OCI-LY7 (cell line): ENCODE data around the gene NRROS. TPM values are rescaled to one million over a fixed set of nuclear protein-coding genes. Genes with fewer than 3 reads are reported as not detected.

Experiments used
- BruUV-seq: library from RNA; stranded (reverse); fragments of 400-500 nt; replicated peaks from 2 replicates; lab custom pipeline; 2021; lab: Mats Ljungman, UMichigan
- CTCF ChIA-PET: fragments of 300-600 bp; sonication (Branson Sonifier 250); formaldehyde crosslinking; loops from one replicate; lab custom pipeline; 2022; ENCODE audit warnings: antibody characterized with exemption; ENCODE audit not compliant: unreplicated experiment; lab: Charles Lee
- POLR2A ChIA-PET: fragments of 300-600 bp; sonication (Branson Sonifier 250); formaldehyde crosslinking; loops from one replicate; lab custom pipeline; 2022; ENCODE audit warnings: antibody characterized with exemption; lab: Charles Lee
- DNase-seq: peaks from one replicate; pipeline ENCODE4 v3.0.0-alpha.2; 2015; ENCODE audit warnings: low spot score
- H2AFZ ChIP-seq: fragments of 200-600 bp; sonication (generic), shearing (Covaris generic); 2 replicates; pipeline ENCODE4 v1.6.1; 2014; ENCODE audit warnings: mild to moderate bottlenecking, antibody characterized with exemption, low read length, moderate library complexity
- H3K27ac ChIP-seq: fragments of 200-600 bp; sonication (generic); 2 replicates; pipeline ENCODE4 v1.5.1; 2014; ENCODE audit warnings: mixed run types, low read depth, mild to moderate bottlenecking, moderate library complexity, low read length, inconsistent platforms; ENCODE audit not compliant: poor library complexity, severe bottlenecking
- H3K36me3 ChIP-seq: fragments of 200-600 bp; sonication (generic); 2 replicates; pipeline ENCODE4 v1.6.1; 2014; ENCODE audit warnings: mild to moderate bottlenecking, antibody characterized with exemption, low read length, moderate library complexity, mixed read lengths; ENCODE audit not compliant: insufficient read depth
- H3K4me1 ChIP-seq: fragments of 200-600 bp; sonication (generic); 2 replicates; pipeline ENCODE4 v1.5.1; 2014; ENCODE audit warnings: mild to moderate bottlenecking, low read length; ENCODE audit not compliant: insufficient read depth, poor library complexity, severe bottlenecking
- H3K4me2 ChIP-seq: fragments of 200-600 bp; sonication (generic); 2 replicates; pipeline ENCODE4 v1.6.1; 2014; ENCODE audit warnings: mild to moderate bottlenecking, low read length
- H3K4me3 ChIP-seq: fragments of 200-600 bp; sonication (generic); 2 replicates; pipeline ENCODE4 v1.5.1; 2014; ENCODE audit warnings: mild to moderate bottlenecking, low read depth, low read length; ENCODE audit not compliant: poor library complexity, severe bottlenecking
- H3K79me2 ChIP-seq: fragments of 200-600 bp; sonication (generic); 2 replicates; pipeline ENCODE4 v1.6.1; 2016; ENCODE audit warnings: low read depth, mild to moderate bottlenecking, low read length, moderate library complexity, mixed read lengths; ENCODE audit not compliant: insufficient read depth
- H3K9me2 ChIP-seq: fragments of 200-600 bp; sonication (generic); 2 replicates; pipeline ENCODE4 v1.6.1; 2016; ENCODE audit warnings: mild to moderate bottlenecking, low read length, mixed read lengths; ENCODE audit not compliant: insufficient read depth
- H3K9me3 ChIP-seq: fragments of 200-600 bp; sonication (generic); 2 replicates; pipeline ENCODE4 v1.6.1; 2014; ENCODE audit warnings: mild to moderate bottlenecking, mixed run types, low read length, mixed read lengths
- H4K20me1 ChIP-seq: fragments of 200-600 bp; sonication (generic); 2 replicates; pipeline ENCODE4 v1.6.1; 2014; ENCODE audit warnings: mild to moderate bottlenecking, antibody characterized with exemption, low read length, moderate library complexity, mixed read lengths; ENCODE audit not compliant: insufficient read depth
- CTCF ChIP-seq: fragments of 200-600 bp; sonication (generic); conservative IDR thresholded peaks from 2 replicates; pipeline ENCODE4 v1.5.1; 2014; ENCODE audit warnings: mild to moderate bottlenecking, antibody characterized with exemption, low read length, moderate library complexity, mixed read lengths
- EZH2phosphoT487 ChIP-seq: fragments of 200-600 bp; sonication (generic); IDR thresholded peaks from 2 replicates; pipeline ENCODE4 v1.6.1; 2018; ENCODE audit warnings: low read depth, borderline replicate concordance, mild to moderate bottlenecking, mixed run types, antibody characterized with exemption, low read length, moderate library complexity, mixed read lengths
- intact Hi-C: fragments of 100-400 bp; cut with micrococcal nuclease; formaldehyde crosslinking; loops from one replicate; pipeline ENCODE4 v1.10.0; 2022; ENCODE audit not compliant: unreplicated experiment
- total RNA-seq, 2 experiments: library from RNA; depleted of rRNA in 1 of 2; stranded (reverse); fragments of >200 nt in 1 of 2; shearing (Covaris generic) in 1 of 2; gene quantifications; 2 replicates each; pipeline ENCODE4 v1.2.3, GENCODE V29; 2014 to 2022

NRROS gene
- total RNA-seq, 2 experiments from 2014 or later: 1.1 to 3.8 TPM

DNA sequence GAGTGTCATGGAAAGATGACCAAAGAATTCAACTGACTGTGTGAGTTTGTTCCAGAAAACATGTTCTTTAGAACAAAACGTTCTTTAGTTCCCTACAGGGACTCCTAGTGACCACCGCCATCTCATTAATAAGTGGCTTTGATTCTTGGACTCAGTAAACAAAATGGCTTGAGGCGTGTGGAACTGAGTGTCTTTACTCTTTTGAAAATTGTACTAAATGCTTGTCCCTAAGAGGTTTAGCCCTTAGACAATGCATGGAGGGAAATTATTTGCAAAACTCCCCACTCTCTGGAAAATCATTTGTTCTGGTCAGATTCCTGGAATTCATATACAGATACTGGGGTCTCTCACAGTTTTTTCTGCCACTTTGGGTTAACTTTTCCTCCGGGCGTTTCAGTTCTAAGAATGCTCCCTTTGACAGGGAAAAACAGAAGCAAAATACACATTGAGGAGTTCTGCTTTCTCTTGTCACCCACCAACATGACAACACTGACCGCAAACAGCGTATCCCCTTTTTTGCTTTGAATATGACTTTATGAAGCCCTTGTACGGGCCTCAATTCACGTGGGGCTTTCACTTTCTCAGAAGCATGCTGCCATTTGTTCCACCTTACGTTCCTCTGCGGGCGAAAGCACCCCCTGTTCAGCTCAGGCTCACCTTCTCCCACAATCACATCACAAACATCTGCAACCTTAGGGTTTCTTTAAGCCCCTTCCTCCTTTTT is 15.3 kb upstream of the NRROS start:
- POLR2A ChIA-PET: interaction anchor here (0.6 kb wide), 1 partner anchor 166 kb away, joined by 3 read pairs; no protein-coding TSS in a partner anchor
- H3K27ac ChIP-seq: no peak overlapping the region
- no peaks in the 10 kb centered on the region for H3K36me3 ChIP-seq
- intact Hi-C loops: no loop called here
- no peak overlapping the region for H3K4me3 ChIP-seq
- H4K20me1 ChIP-seq: no peaks in the 10 kb centered on the region
- no TSS peak for BruUV-seq
- no peaks in the 10 kb centered on the region for H3K4me1 ChIP-seq
- H2AFZ ChIP-seq: no peak overlapping the region
- TF ChIP-seq CTCF (no peak), EZH2phosphoT487 (no peak)
- H3K9me2 ChIP-seq: no peaks in the 10 kb centered on the region
- H3K79me2 ChIP-seq: no peaks in the 10 kb centered on the region
- CTCF ChIA-PET: no interaction called here
- no peak for DNase-seq
- H3K9me3 ChIP-seq: no peaks in the 10 kb centered on the region
- H3K4me2 ChIP-seq: no peak overlapping the region

- H3K9me3 ChIP-seq: no peaks in the 10 kb centered on the region
- no peak for DNase-seq
- no peak overlapping the region for H3K27ac ChIP-seq
- H4K20me1 ChIP-seq: no peaks in the 10 kb centered on the region
- no peak overlapping the region for H2AFZ ChIP-seq
- no TSS peak for BruUV-seq
- intact Hi-C loops: no loop called here
- no peaks in the 10 kb centered on the region for H3K9me2 ChIP-seq
- no peaks in the 10 kb centered on the region for H3K36me3 ChIP-seq
- POLR2A ChIA-PET: no interaction called here
- H3K4me2 ChIP-seq: no peak overlapping the region
- no peaks in the 10 kb centered on the region for H3K79me2 ChIP-seq
- CTCF ChIA-PET: no interaction called here
- H3K4me3 ChIP-seq: no peak overlapping the region
- TF ChIP-seq EZH2phosphoT487: no peak
- TF ChIP-seq CTCF: no peak
- H3K4me1 ChIP-seq: no peaks in the 10 kb centered on the region
These were observed 14.6 kb upstream of the NRROS start for GRCh38 chr3:196624907-196625306.

- no peaks in the 10 kb centered on the region for H4K20me1 ChIP-seq
- TF ChIP-seq EZH2phosphoT487 (no peak), CTCF (no peak)
- intact Hi-C loops: no loop called here
- no peak overlapping the region for H3K4me3 ChIP-seq
- no peaks in the 10 kb centered on the region for H3K79me2 ChIP-seq
- no peak for DNase-seq
- H3K9me2 ChIP-seq: no peaks in the 10 kb centered on the region
- BruUV-seq: no TSS peak
- H3K27ac ChIP-seq: no peak overlapping the region
- CTCF ChIA-PET: no interaction called here
- no peak overlapping the region for H3K4me2 ChIP-seq
- no peaks in the 10 kb centered on the region for H3K36me3 ChIP-seq
- no peak overlapping the region for H2AFZ ChIP-seq
- POLR2A ChIA-PET: no interaction called here
- no peaks in the 10 kb centered on the region for H3K9me3 ChIP-seq
- H3K4me1 ChIP-seq: no peaks in the 10 kb centered on the region
These were observed 14.2 kb upstream of the NRROS start for GRCh38 chr3:196625331-196625730.
